ENCODE measurements around the gene ATP11B.

DNA sequence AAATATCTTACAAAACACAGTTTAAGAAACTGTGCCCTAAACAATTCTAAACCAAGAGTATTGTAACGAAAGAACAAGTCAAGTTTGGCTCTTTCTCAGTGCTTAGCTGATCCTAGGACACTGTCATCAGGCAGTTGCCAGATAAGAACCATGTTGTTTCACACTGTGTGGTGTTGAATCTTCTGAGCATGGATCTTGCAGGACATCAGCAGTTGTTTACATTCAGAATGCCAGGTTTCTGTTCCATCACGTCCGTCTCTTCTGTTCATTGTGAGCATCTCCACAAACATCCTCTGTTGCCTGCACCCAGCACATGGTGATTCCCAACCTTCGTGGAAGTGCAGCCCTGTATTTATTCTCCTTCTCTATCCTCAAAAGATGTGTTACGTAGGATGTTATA lies 119.2 kb downstream of the ATP11B start:
- TF ChIP-seq, protein P1, sequence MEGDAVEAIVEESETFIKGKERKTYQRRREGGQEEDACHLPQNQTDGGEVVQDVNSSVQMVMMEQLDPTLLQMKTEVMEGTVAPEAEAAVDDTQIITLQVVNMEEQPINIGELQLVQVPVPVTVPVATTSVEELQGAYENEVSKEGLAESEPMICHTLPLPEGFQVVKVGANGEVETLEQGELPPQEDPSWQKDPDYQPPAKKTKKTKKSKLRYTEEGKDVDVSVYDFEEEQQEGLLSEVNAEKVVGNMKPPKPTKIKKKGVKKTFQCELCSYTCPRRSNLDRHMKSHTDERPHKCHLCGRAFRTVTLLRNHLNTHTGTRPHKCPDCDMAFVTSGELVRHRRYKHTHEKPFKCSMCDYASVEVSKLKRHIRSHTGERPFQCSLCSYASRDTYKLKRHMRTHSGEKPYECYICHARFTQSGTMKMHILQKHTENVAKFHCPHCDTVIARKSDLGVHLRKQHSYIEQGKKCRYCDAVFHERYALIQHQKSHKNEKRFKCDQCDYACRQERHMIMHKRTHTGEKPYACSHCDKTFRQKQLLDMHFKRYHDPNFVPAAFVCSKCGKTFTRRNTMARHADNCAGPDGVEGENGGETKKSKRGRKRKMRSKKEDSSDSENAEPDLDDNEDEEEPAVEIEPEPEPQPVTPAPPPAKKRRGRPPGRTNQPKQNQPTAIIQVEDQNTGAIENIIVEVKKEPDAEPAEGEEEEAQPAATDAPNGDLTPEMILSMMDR (IDR thresholded peaks at IDR 0.05; ENCODE audit: insufficient read depth, low read depth, low read length) = no peak
- TF ChIP-seq EZH2 (IDR thresholded peaks at IDR 0.05; ENCODE audit: insufficient read depth, low read length) = no peak
